Measurements from ENCODE around the gene MMP17. TPM values are rescaled to one million over a fixed set of nuclear protein-coding genes. Genes with fewer than 3 reads are reported as not detected.

MMP17 gene
- polyA plus RNA-seq, 1 of the 3 experiments (the other 2 are of a cell fraction), result 14.0 TPM

- Histone ChIP-seq H3K79me2 (ENCODE audit: insufficient read depth) (peaks cover 9% of the 10 kb centered on the region; the same call in 1 of the 2 replicates), H3K9ac (no peak overlapping the region), H3K27me3 (ENCODE audit: insufficient read depth) (no peaks in the 10 kb centered on the region), H3K4me2 (no peak overlapping the region), H4K20me1 (ENCODE audit: insufficient read depth) (no peaks in the 10 kb centered on the region), H3K9me3 (no peaks in the 10 kb centered on the region), H3K27ac (ENCODE audit: low read depth in 2 of 2, low read length in 1 of 2) (no peak overlapping the region), H3F3A (replicated peaks; ENCODE audit: insufficient read depth) (peaks cover 26% of the 10 kb centered on the region), H3K9me2 (no peaks in the 10 kb centered on the region), H3K36me3 (replicated peaks in 1 of 2; ENCODE audit: control insufficient read depth in 1 of 2, insufficient read depth in 2 of 2, low read length in 1 of 2) (peaks cover 38 to 55% of the 10 kb centered on the region in 2 experiments), H2AFZ (ENCODE audit: low read depth) (no peak overlapping the region), H3K4me1 (ENCODE audit: control insufficient read depth in 1 of 2, insufficient read depth in 2 of 2, low read depth in 1 of 2, low read length in 1 of 2) (peaks cover 0 to 16% of the 10 kb centered on the region in 2 experiments; a peak in 2 of 4 replicates), H3K4me3 (ENCODE audit: low read depth in 2 of 2, low read length in 1 of 2) (no peak overlapping the region)
- no peak for DNase-seq
- ChIA-PET POLR2A (no interaction called here), CTCF (no interaction called here)
- no peak for TF ChIP-seq TEAD4 (IDR thresholded peaks at IDR 0.05; ENCODE audit: borderline replicate concordance, insufficient read depth)
- TF ChIP-seq FOXM1 (IDR thresholded peaks at IDR 0.05; ENCODE audit: low read depth), result no peak
- no peak for TF ChIP-seq FOXJ3 (CRISPR knock-in tag; IDR thresholded peaks at IDR 0.05)
- TF ChIP-seq YY1 (IDR thresholded peaks at IDR 0.05; ENCODE audit: low read depth), result no peak
- TF ChIP-seq NFIC (IDR thresholded peaks at IDR 0.05; ENCODE audit: borderline replicate concordance), result no peak
- no peak for TF ChIP-seq ELF1 (IDR thresholded peaks at IDR 0.05)
- TF ChIP-seq RCOR1 (IDR thresholded peaks at IDR 0.05; ENCODE audit: low read length), result no peak
- WGBS (ENCODE audit: low lambda C conversion rate), result 92% methylated on average over 11 of the region's 11 CpGs
These were observed 40.1 kb upstream of the MMP17 start for GRCh38 chr12:131788070-131788469.

- POLR2A ChIA-PET, result interaction anchor here (0.6 kb wide), 1 partner anchor 218 kb away, joined by 3 read pairs; no protein-coding TSS in a partner anchor
- TF ChIP-seq GATA2 (CRISPR knock-in tag; IDR thresholded peaks at IDR 0.05) (no peak), FOSL2 (IDR thresholded peaks at IDR 0.05; ENCODE audit: borderline replicate concordance, low read depth) (no peak), EP300 (IDR thresholded peaks at IDR 0.05; ENCODE audit: borderline replicate concordance in 1 of 2, low read depth in 1 of 2, low read length in 1 of 2) (no peak), FOXJ3 (CRISPR knock-in tag; IDR thresholded peaks at IDR 0.05) (no peak), RXRA (IDR thresholded peaks at IDR 0.05; ENCODE audit: borderline replicate concordance, low read depth) (no peak), USF1 (IDR thresholded peaks at IDR 0.05; ENCODE audit: borderline replicate concordance, low read depth) (no peak), EZH2phosphoT487 (IDR thresholded peaks at IDR 0.05; ENCODE audit: borderline replicate concordance, low read depth) (no peak), RFX5 (IDR thresholded peaks at IDR 0.05; ENCODE audit: low read length) (no peak), PBX3 (IDR thresholded peaks at IDR 0.05) (no peak), TEAD4 (IDR thresholded peaks at IDR 0.05; ENCODE audit: borderline replicate concordance, insufficient read depth) (no peak), IRF3 (IDR thresholded peaks at IDR 0.05; ENCODE audit: low read depth, low read length) (no peak), CHD2 (IDR thresholded peaks at IDR 0.05; ENCODE audit: low read length, partially characterized antibody) (no peak)
- H3K36me3 ChIP-seq (replicated peaks in 1 of 2; ENCODE audit: control insufficient read depth in 1 of 2, insufficient read depth in 2 of 2, low read length in 1 of 2), result peaks cover 41 to 57% of the 10 kb centered on the region in 2 experiments
- CTCF ChIA-PET, result interaction anchor here (0.8 kb wide), 1 partner anchor 684 kb away, joined by 3 read pairs; no protein-coding TSS in a partner anchor
- peaks cover 9% of the 10 kb centered on the region; the same call in 1 of the 2 replicates for H3K79me2 ChIP-seq (ENCODE audit: insufficient read depth)
- H3F3A ChIP-seq (replicated peaks; ENCODE audit: insufficient read depth), result peaks cover 12% of the 10 kb centered on the region
- no peak overlapping the region for H3K27ac ChIP-seq (ENCODE audit: low read depth in 2 of 2, low read length in 1 of 2)
- H3K9me3 ChIP-seq, result no peaks in the 10 kb centered on the region
- no peak overlapping the region for H3K4me2 ChIP-seq
- peaks cover 0 to 9% of the 10 kb centered on the region in 2 experiments; a peak in 2 of 4 replicates for H3K4me1 ChIP-seq (ENCODE audit: control insufficient read depth in 1 of 2, insufficient read depth in 2 of 2, low read depth in 1 of 2, low read length in 1 of 2)
- no peaks in the 10 kb centered on the region for H4K20me1 ChIP-seq (ENCODE audit: insufficient read depth)
- WGBS (ENCODE audit: low lambda C conversion rate), result 97% methylated on average over 12 of the region's 12 CpGs
- H2AFZ ChIP-seq (ENCODE audit: low read depth), result no peak overlapping the region
- H3K27me3 ChIP-seq (ENCODE audit: insufficient read depth), result no peaks in the 10 kb centered on the region
- H3K9ac ChIP-seq, result no peak overlapping the region
- DNase-seq, result no peak
- H3K9me2 ChIP-seq, result no peaks in the 10 kb centered on the region
- no peak overlapping the region for H3K4me3 ChIP-seq (ENCODE audit: low read depth in 2 of 2, low read length in 1 of 2)
These were observed 38.6 kb upstream of the MMP17 start for GRCh38 chr12:131789638-131790037.
